ENCODE data around the gene ART1.
"Not testable (repeated sequence)": the region's sequence is repeated elsewhere in the genome, so short reads cannot be mapped to it uniquely, and the experiment has no call there.

The ART1 gene

GRCh38 chr11:3632070-3632660, 12.8 kb upstream of the ART1 start:
- DNase-seq (ENCODE audit: low spot score), result no peak

GRCh38 chr11:3635641-3636375, 9.1 kb upstream of the ART1 start:
- DNase-seq (ENCODE audit: low spot score), result no peak

GRCh38 chr11:3637201-3637600, 7.7 kb upstream of the ART1 start:
- DNase-seq (ENCODE audit: low spot score), result no peak

- no peak for DNase-seq (ENCODE audit: low spot score)
Observed at GRCh38 chr11:3638513-3638912, 6.4 kb upstream of the ART1 start.

GRCh38 chr11:3639841-3640240, 5.1 kb upstream of the ART1 start:
- no peak for DNase-seq (ENCODE audit: low spot score)

- DNase-seq (ENCODE audit: low spot score), result no peak
Observed at GRCh38 chr11:3641191-3641590, 3.7 kb upstream of the ART1 start.

- DNase-seq (ENCODE audit: low spot score), result no peak
Observed at GRCh38 chr11:3641701-3642070, 3.2 kb upstream of the ART1 start, which contains the start of gene ART5. Gene ART5 (minus strand): TSS chr11:3641992. CDS start chr11:3641862, 130 bp downstream.

GRCh38 chr11:3642071-3642951, 2.6 kb upstream of the ART1 start:
- peak; percentile 67 for DNase-seq (ENCODE audit: low spot score)

- not testable (repeated sequence) for DNase-seq (ENCODE audit: low spot score)
Observed at GRCh38 chr11:3643102-3643546, 1.8 kb upstream of the ART1 start.

- DNase-seq (ENCODE audit: low spot score), result no peak
Observed at GRCh38 chr11:3645552-3645951, 624 bp downstream of the ART1 start.

GRCh38 chr11:3648843-3649242, 3.9 kb downstream of the ART1 start:
- not testable (repeated sequence) for DNase-seq (ENCODE audit: low spot score)

- not testable (repeated sequence) for DNase-seq (ENCODE audit: low spot score)
Observed at GRCh38 chr11:3649374-3649773, 4.4 kb downstream of the ART1 start.

- not testable (repeated sequence) for DNase-seq (ENCODE audit: low spot score)
Observed at GRCh38 chr11:3652514-3652913, 7.6 kb downstream of the ART1 start.

- DNase-seq (ENCODE audit: low spot score), result no peak
Observed at GRCh38 chr11:3655547-3655946, 10.6 kb downstream of the ART1 start.

GRCh38 chr11:3657331-3657730, 12.4 kb downstream of the ART1 start:
- DNase-seq (ENCODE audit: low spot score), result not testable (repeated sequence)

GRCh38 chr11:3658252-3658651, 13.3 kb downstream of the ART1 start:
- no peak for DNase-seq (ENCODE audit: low spot score)

- no peak for DNase-seq (ENCODE audit: low spot score)
Observed at GRCh38 chr11:3659595-3660515, 14.9 kb downstream of the ART1 start.

- DNase-seq (ENCODE audit: low spot score), result no peak
Observed at GRCh38 chr11:3660960-3661359, 16.0 kb downstream of the ART1 start.

GRCh38 chr11:3662856-3663255, 17.9 kb downstream of the ART1 start:
- DNase-seq (ENCODE audit: low spot score), result no peak

GRCh38 chr11:3664032-3664630, 19.2 kb downstream of the ART1 start:
- no peak for DNase-seq (ENCODE audit: low spot score)

- no peak for DNase-seq (ENCODE audit: low spot score)
Observed at GRCh38 chr11:3665336-3666022, 20.6 kb downstream of the ART1 start.
